ENCODE results near the gene ZNF446.
"Not testable (repeated sequence)": the region's sequence is repeated elsewhere in the genome, so short reads cannot be mapped to it uniquely, and the experiment has no call there.

ZNF446 gene

GRCh38 chr19:58455306-58455705 is 20.8 kb upstream of the ZNF446 start:
- no peak overlapping the region for H3K4me3 Mint-ChIP-seq
- DNase-seq (no peak), ATAC-seq (replicated peaks) (no peak)
- H3K27ac Mint-ChIP-seq = no peak overlapping the region
- no peaks in the 10 kb centered on the region for H3K27me3 Mint-ChIP-seq
- peaks cover 18 to 19% of the 10 kb centered on the region in 2 donors for H3K4me1 Mint-ChIP-seq (ENCODE audit: low read depth in 2 of 2)
- H3K9me3 Mint-ChIP-seq = no peaks in the 10 kb centered on the region
- H3K36me3 Mint-ChIP-seq (ENCODE audit: insufficient read depth) = peaks cover 31% of the 10 kb centered on the region

- Mint-ChIP-seq H3K27ac (no peak overlapping the region), H3K36me3 (ENCODE audit: insufficient read depth) (peaks cover 24% of the 10 kb centered on the region), H3K4me1 (ENCODE audit: low read depth in 2 of 2) (peaks cover 11 to 13% of the 10 kb centered on the region in 2 donors), H3K4me3 (no peak overlapping the region), H3K27me3 (no peaks in the 10 kb centered on the region), H3K9me3 (no peaks in the 10 kb centered on the region)
- no peak for DNase-seq
- ATAC-seq (replicated peaks) = no peak
Measured at GRCh38 chr19:58456111-58456510, 20.0 kb upstream of the ZNF446 start.

GRCh38 chr19:58460039-58460438 is 16.1 kb upstream of the ZNF446 start:
- H3K27me3 Mint-ChIP-seq = no peaks in the 10 kb centered on the region
- H3K9me3 Mint-ChIP-seq = no peaks in the 10 kb centered on the region
- ATAC-seq (replicated peaks) (no peak), DNase-seq (no peak)
- no peak overlapping the region for H3K4me3 Mint-ChIP-seq
- peaks cover 20% of the 10 kb centered on the region for H3K36me3 Mint-ChIP-seq (ENCODE audit: insufficient read depth)
- no peaks in the 10 kb centered on the region for H3K4me1 Mint-ChIP-seq (ENCODE audit: low read depth in 2 of 2)
- H3K27ac Mint-ChIP-seq = no peak overlapping the region

GRCh38 chr19:58466089-58466759 is 9.9 kb upstream of the ZNF446 start:
- no peaks in the 10 kb centered on the region for H3K9me3 Mint-ChIP-seq
- no peaks in the 10 kb centered on the region for H3K27me3 Mint-ChIP-seq
- H3K4me3 Mint-ChIP-seq = peak overlapping the region; percentile 87 to 88
- peaks cover 28% of the 10 kb centered on the region for H3K36me3 Mint-ChIP-seq (ENCODE audit: insufficient read depth)
- peak; percentile 9 for ATAC-seq (replicated peaks)
- H3K4me1 Mint-ChIP-seq (ENCODE audit: low read depth in 2 of 2) = peaks cover 13 to 20% of the 10 kb centered on the region in 2 donors
- peak overlapping the region; percentile 90 to 91 for H3K27ac Mint-ChIP-seq
- no peak for DNase-seq

GRCh38 chr19:58466760-58467589 is 9.2 kb upstream of the ZNF446 start, which contains the start of gene ZNF324:
ZNF324 (plus strand) TSS chr19:58467080; CDS start chr19:58469186, 2,106 bp downstream.
- Mint-ChIP-seq H3K27ac (peak within 1 kb of the TSS; percentile 90 to 91), H3K9me3 (no peaks in the 10 kb centered on the region), H3K27me3 (no peaks in the 10 kb centered on the region), H3K36me3 (ENCODE audit: insufficient read depth) (peaks cover 32% of the 10 kb centered on the region), H3K4me1 (ENCODE audit: low read depth in 2 of 2) (peaks cover 13 to 20% of the 10 kb centered on the region in 2 donors), H3K4me3 (peak within 1 kb of the TSS; percentile 87 to 88)
- DNase-seq (peak; percentile 97 to 98 (median 98)), ATAC-seq (replicated peaks) (peak; percentile 94)

GRCh38 chr19:58468216-58468839 is 7.8 kb upstream of the ZNF446 start:
- H3K4me3 Mint-ChIP-seq = peak overlapping the region; percentile 87 to 88
- H3K36me3 Mint-ChIP-seq (ENCODE audit: insufficient read depth) = peaks cover 44% of the 10 kb centered on the region
- no peak for ATAC-seq (replicated peaks)
- no peaks in the 10 kb centered on the region for H3K9me3 Mint-ChIP-seq
- H3K4me1 Mint-ChIP-seq (ENCODE audit: low read depth in 2 of 2) = peaks cover 13 to 20% of the 10 kb centered on the region in 2 donors
- peak overlapping the region; percentile 90 to 91 for H3K27ac Mint-ChIP-seq
- H3K27me3 Mint-ChIP-seq = no peaks in the 10 kb centered on the region
- no peak for DNase-seq

- no peaks in the 10 kb centered on the region for H3K9me3 Mint-ChIP-seq
- no peak for ATAC-seq (replicated peaks)
- peaks cover 13 to 20% of the 10 kb centered on the region in 2 donors for H3K4me1 Mint-ChIP-seq (ENCODE audit: low read depth in 2 of 2)
- H3K27me3 Mint-ChIP-seq = no peaks in the 10 kb centered on the region
- peaks cover 52% of the 10 kb centered on the region for H3K36me3 Mint-ChIP-seq (ENCODE audit: insufficient read depth)
- H3K4me3 Mint-ChIP-seq = peak overlapping the region; percentile 87 to 88
- DNase-seq = no peak
- peak overlapping the region; percentile 90 to 91 for H3K27ac Mint-ChIP-seq
Measured at GRCh38 chr19:58469241-58470013, 6.7 kb upstream of the ZNF446 start.

- Mint-ChIP-seq H3K4me1 (ENCODE audit: low read depth in 2 of 2) (peaks cover 22 to 23% of the 10 kb centered on the region in 2 donors), H3K36me3 (ENCODE audit: insufficient read depth) (peaks cover 61% of the 10 kb centered on the region)
- not testable (repeated sequence) for ATAC-seq (replicated peaks); DNase-seq; H3K27me3 Mint-ChIP-seq; H3K9me3 Mint-ChIP-seq; H3K27ac Mint-ChIP-seq; H3K4me3 Mint-ChIP-seq
Measured at GRCh38 chr19:58470837-58471543, 5.2 kb upstream of the ZNF446 start.

- Mint-ChIP-seq H3K27me3 (no peaks in the 10 kb centered on the region), H3K36me3 (ENCODE audit: insufficient read depth) (peaks cover 62% of the 10 kb centered on the region), H3K4me3 (no peak overlapping the region), H3K9me3 (no peaks in the 10 kb centered on the region), H3K27ac (no peak overlapping the region), H3K4me1 (ENCODE audit: low read depth in 2 of 2) (peaks cover 23 to 29% of the 10 kb centered on the region in 2 donors)
- DNase-seq (no peak), ATAC-seq (replicated peaks) (no peak)
Measured at GRCh38 chr19:58471736-58472135, 4.4 kb upstream of the ZNF446 start.

GRCh38 chr19:58473775-58474174 is 2.4 kb upstream of the ZNF446 start:
- H3K4me1 Mint-ChIP-seq (ENCODE audit: low read depth in 2 of 2) = peaks cover 14 to 23% of the 10 kb centered on the region in 2 donors
- ATAC-seq (replicated peaks) (no peak), DNase-seq (no peak)
- peak overlapping the region; percentile 98 to 99 for H3K27ac Mint-ChIP-seq
- peaks cover 52% of the 10 kb centered on the region for H3K36me3 Mint-ChIP-seq (ENCODE audit: insufficient read depth)
- no peaks in the 10 kb centered on the region for H3K9me3 Mint-ChIP-seq
- H3K4me3 Mint-ChIP-seq = peak overlapping the region in 1 of 2 donors; percentile 21
- H3K27me3 Mint-ChIP-seq = no peaks in the 10 kb centered on the region

- Mint-ChIP-seq H3K27ac (peak overlapping the region; percentile 98 to 99), H3K4me3 (peak overlapping the region; percentile 21 to 89), H3K4me1 (ENCODE audit: low read depth in 2 of 2) (peaks cover 11 to 23% of the 10 kb centered on the region in 2 donors), H3K36me3 (ENCODE audit: insufficient read depth) (peaks cover 51% of the 10 kb centered on the region), H3K9me3 (no peaks in the 10 kb centered on the region), H3K27me3 (no peaks in the 10 kb centered on the region)
- no peak for DNase-seq
- no peak for ATAC-seq (replicated peaks)
Measured at GRCh38 chr19:58474291-58474996, 1.7 kb upstream of the ZNF446 start.

All from effector memory CD8-positive, alpha-beta T cell (primary cell).